K562 (cell line): ENCODE measurements around the gene OR2AT4. TPM values are rescaled to one million over a fixed set of nuclear protein-coding genes. Genes with fewer than 3 reads are reported as not detected.

ENCODE experiments used
- ATAC-seq: fragments of 200-7000 bp; cut with Tn5 transposase; 3 replicates; pipeline ENCODE4 v1.9.1; 2020; ENCODE audit warnings: moderate library complexity
- BruUV-seq: library from RNA; stranded (reverse); fragments of 400-500 nt; replicated peaks from 2 replicates; lab custom pipeline; 2021; lab: Mats Ljungman, UMichigan
- CTCF ChIA-PET: fragments of 300-600 bp; formaldehyde crosslinking; extraction: SDS; loops from one replicate; lab custom pipeline; 2021; ENCODE audit warnings: low intra/inter-chr PET ratio; lab: Yijun Ruan, JAX
- POLR2A ChIA-PET: fragments of 300-600, 350-650 bp; sonication (Branson Sonifier 250); formaldehyde crosslinking; extraction: SDS; loops from one replicate; lab custom pipeline; 2021; ENCODE audit warnings: antibody characterized with exemption, inconsistent platforms; lab: Yijun Ruan, JAX
- DNase-seq, 4 experiments: peaks; one replicate each; pipeline versions ENCODE4 v3.0.0 to v3.0.0-alpha.2; 2011 to 2018; ENCODE audit warnings: low spot score in 3 of 4, mixed read lengths in 3 of 4; ENCODE audit errors: extremely low read depth in 1 of 4
- FAIRE-seq: peaks from 2 replicates; lab custom pipeline; 2011; peaks lifted over from hg19 to GRCh38; lab: Jason Lieb, UNC
- H2AFZ ChIP-seq: 2 replicates; pipeline ENCODE4 v1.6.0; 2011; ENCODE audit warnings: low read depth, low read length, control low read depth, inconsistent platforms
- H3K27ac ChIP-seq: fragments of 200-600 bp; 3 replicates; pipeline ENCODE4 v1.8.0; 2011; ENCODE audit warnings: low read depth, mild to moderate bottlenecking, control low read depth, inconsistent platforms, low read length, moderate library complexity, mixed read lengths; ENCODE audit errors: extremely low read depth
- H3K27me3 ChIP-seq, 2 experiments: fragments of 300-600 bp in 1 of 2; 2 replicates in 1 of 2; 3 replicates in 1 of 2; pipeline versions ENCODE4 v1.6.0 to v1.8.0; 2011; ENCODE audit warnings: inconsistent platforms in 2 of 2, low read length in 2 of 2, mild to moderate bottlenecking in 1 of 2, mixed read lengths in 1 of 2, moderate library complexity in 1 of 2; ENCODE audit not compliant: control insufficient read depth in 2 of 2, insufficient read depth in 2 of 2
- H3K36me3 ChIP-seq: fragments of 300-600 bp; 3 replicates; pipeline ENCODE4 v1.8.0; 2011; ENCODE audit warnings: mild to moderate bottlenecking, low read length, inconsistent platforms; ENCODE audit not compliant: control insufficient read depth, insufficient read depth
- H3K4me1 ChIP-seq, 2 experiments: fragments of 200-600 bp in 1 of 2; replicated peaks in 1 of 2; 2 replicates in 1 of 2; 3 replicates in 1 of 2; pipeline versions ENCODE4 v1.5.1 to v1.8.0; 2011; ENCODE audit warnings: inconsistent platforms in 2 of 2, low read length in 2 of 2, mild to moderate bottlenecking in 1 of 2, mixed read lengths in 1 of 2, moderate library complexity in 1 of 2; ENCODE audit not compliant: control insufficient read depth in 2 of 2, insufficient read depth in 2 of 2
- H3K4me2 ChIP-seq: 2 replicates; pipeline ENCODE4 v1.6.1; 2011; ENCODE audit warnings: low read length, control low read depth, inconsistent platforms, mixed read lengths; ENCODE audit not compliant: insufficient read depth
- H3K4me3 ChIP-seq: fragments of 200-600 bp; sonication (generic), shearing (Covaris generic); 2 replicates; pipeline ENCODE4 v1.5.1; 2016; ENCODE audit warnings: control low read depth, inconsistent platforms
- H3K79me2 ChIP-seq: fragments of 200-600 bp; 3 replicates; pipeline ENCODE4 v1.8.0; 2011; ENCODE audit warnings: low read length, inconsistent platforms; ENCODE audit not compliant: control insufficient read depth, insufficient read depth
- H3K9ac ChIP-seq, 2 experiments: 2 replicates each; pipeline versions ENCODE4 v1.6.0 to v1.6.1; 2011; ENCODE audit warnings: low read depth in 2 of 2, low read length in 2 of 2, control low read depth in 1 of 2, inconsistent platforms in 1 of 2, mild to moderate bottlenecking in 1 of 2, mixed read lengths in 1 of 2; ENCODE audit not compliant: insufficient read depth in 1 of 2
- H3K9me1 ChIP-seq: one replicate; pipeline ENCODE4 v1.6.0; 2011; ENCODE audit warnings: inconsistent platforms, mild to moderate bottlenecking, low read length, moderate library complexity; ENCODE audit not compliant: control insufficient read depth, insufficient read depth
- H3K9me3 ChIP-seq: replicated peaks from 2 replicates; pipeline ENCODE4 v1.5.1; 2011; ENCODE audit warnings: low read depth, low read length, inconsistent platforms; ENCODE audit not compliant: control insufficient read depth, insufficient read depth
- H4K20me1 ChIP-seq: replicated peaks from 2 replicates; pipeline ENCODE4 v1.6.1; 2011; ENCODE audit warnings: low read length, inconsistent platforms, mixed read lengths; ENCODE audit not compliant: control insufficient read depth, insufficient read depth
- CHCHD3 ChIP-seq: fragments of 250-450 bp; sonication (Bioruptor Pico); IDR thresholded peaks from 2 replicates; pipeline ENCODE4 v2.1.2; 2022; ENCODE audit warnings: mild to moderate bottlenecking
- ELF2 ChIP-seq: fragments of 250-450 bp; sonication (Bioruptor Pico); IDR thresholded peaks from 2 replicates; pipeline ENCODE4 v1.5.0; 2021; ENCODE audit warnings: mild to moderate bottlenecking
- HDAC3 ChIP-seq: fragments of 450-650 bp; IDR thresholded peaks from 2 replicates; pipeline ENCODE4 v1.6.1; 2018; ENCODE audit warnings: borderline replicate concordance, mild to moderate bottlenecking, moderate library complexity; ENCODE audit not compliant: partially characterized antibody
- HSF4 ChIP-seq: fragments of 250-450 bp; sonication (Bioruptor Pico); IDR thresholded peaks from 2 replicates; pipeline ENCODE4 v2.1.2; 2022; ENCODE audit warnings: mild to moderate bottlenecking, moderate library complexity, borderline replicate concordance
- JUND ChIP-seq, 2 experiments: IDR thresholded peaks; 2 replicates in 1 of 2; 3 replicates in 1 of 2; pipeline ENCODE4 v1.6.1; 2011; ENCODE audit warnings: borderline replicate concordance in 2 of 2, low read depth in 2 of 2, low read length in 2 of 2, improper control_type of control experiment in 1 of 2, missing biosample characterization in 1 of 2, missing genetic modification characterization in 1 of 2, missing genetic modification reagents in 1 of 2
- LARP7 ChIP-seq: fragments of 450-650 bp; IDR thresholded peaks from 2 replicates; pipeline ENCODE4 v1.6.1; 2016
- MCM5 ChIP-seq: fragments of 450-650 bp; IDR thresholded peaks from 2 replicates; pipeline ENCODE4 v1.6.1; 2016; ENCODE audit warnings: low read depth
- MEIS2 ChIP-seq: fragments of 450-650 bp; IDR thresholded peaks from 2 replicates; pipeline ENCODE4 v1.6.1; 2014; ENCODE audit warnings: mild to moderate bottlenecking; ENCODE audit not compliant: partially characterized antibody
- NRF1 ChIP-seq, 2 experiments: fragments of 450-650 bp; IDR thresholded peaks in 1 of 2; conservative IDR thresholded peaks in 1 of 2; 2 replicates each; pipeline ENCODE4 v1.6.1; 2014; ENCODE audit warnings: mild to moderate bottlenecking in 2 of 2
- NUFIP1 ChIP-seq: fragments of 450-650 bp; IDR thresholded peaks from 2 replicates; pipeline ENCODE4 v1.6.1; 2018; ENCODE audit not compliant: partially characterized antibody
- PTTG1 ChIP-seq: fragments of 450-650 bp; IDR thresholded peaks from 2 replicates; pipeline ENCODE4 v1.6.1; 2016; ENCODE audit warnings: low read depth, mild to moderate bottlenecking, missing genetic modification characterization, missing compliant biosample characterization
- RBM14 ChIP-seq: fragments of 200-400 bp; formaldehyde crosslinking; IDR thresholded peaks from 2 replicates; pipeline ENCODE4 v1.6.1; 2018; ENCODE audit warnings: low read depth, mild to moderate bottlenecking, low read length, moderate library complexity, borderline replicate concordance; ENCODE audit not compliant: insufficient read depth
- RBM17 ChIP-seq: fragments of 200-400 bp; formaldehyde crosslinking; IDR thresholded peaks from 2 replicates; pipeline ENCODE4 v1.6.1; 2017; ENCODE audit warnings: low read depth, mild to moderate bottlenecking, low read length, borderline replicate concordance
- SMAD4 ChIP-seq: fragments of 250-450 bp; sonication (Bioruptor Pico); conservative IDR thresholded peaks from 2 replicates; pipeline ENCODE4 v1.8.0; 2021; ENCODE audit warnings: inconsistent platforms, mild to moderate bottlenecking, moderate library complexity
- STAG1 ChIP-seq: sonication (generic); formaldehyde crosslinking; IDR thresholded peaks from 2 replicates; pipeline ENCODE4 v1.5.0; 2020; ENCODE audit warnings: missing genetic modification reagents, borderline replicate concordance
- ZNF134 ChIP-seq: fragments of 250-450 bp; sonication (Bioruptor Pico); conservative IDR thresholded peaks from 2 replicates; pipeline ENCODE4 v1.4.0; 2020
- ZNF282 ChIP-seq: sonication (generic); formaldehyde crosslinking; IDR thresholded peaks from 2 replicates; pipeline ENCODE4 v1.8.1; 2023; ENCODE audit warnings: missing genetic modification reagents
- WGBS: fragments of 100-300 bp; shearing (Covaris generic); methylation state at CpG from one replicate; pipeline ENCODE4 v1.1.6; 2016; ENCODE audit warnings: low coverage, mixed read lengths; ENCODE audit not compliant: insufficient coverage; ENCODE audit errors: missing lambda C conversion rate; 5-methylcytosine and 5-hydroxymethylcytosine counted together
- in situ Hi-C: fragments of 300-500 bp; cut with MboI; formaldehyde crosslinking; loops from 4 replicates; pipeline ENCODE4 v1.15.0; 2018; ENCODE audit warnings: inconsistent platforms, mixed read lengths
- intact Hi-C: fragments of 100-400 bp; cut with micrococcal nuclease; formaldehyde crosslinking; loops from 2 replicates; pipeline ENCODE4 v1.14.2; 2022
- polyA plus RNA-seq, 8 experiments: library from polyadenylated mRNA; depleted of rRNA in 4 of 8; stranded (reverse) in 5 of 8; unstranded in 3 of 8; fragments of >200 nt; fragmentation: Nextera tagmentation in 2 of 8; fragmentation: Illumina TruSeq in 1 of 8; extraction: Ambion mirVana in 2 of 8; extraction: Trizol in 1 of 8; gene quantifications; 2 replicates each; pipeline versions ENCODE4 v1.2.1 to v1.2.3, GENCODE V29; 2011 to 2014; ENCODE audit warnings: inconsistent platforms in 1 of 8, missing spikeins in 1 of 8
- total RNA-seq, 7 experiments: library from RNA; depleted of rRNA in 6 of 7; stranded (reverse); fragments of >200 nt in 6 of 7; fragmentation: Illumina TruSeq in 2 of 7; extraction: Trizol in 2 of 7; gene quantifications; 2 replicates each; pipeline versions ENCODE4 v1.2.1 to v1.2.3, GENCODE V29; 2011 to 2021; ENCODE audit warnings: low replicate concordance in 1 of 7
- TF ChIP-seq, protein P1 (sequence below), 2 experiments: fragments of 450-650 bp in 1 of 2; sonication (generic) in 1 of 2; formaldehyde crosslinking in 1 of 2; IDR thresholded peaks in 1 of 2; conservative IDR thresholded peaks in 1 of 2; 2 replicates each; pipeline versions ENCODE4 v1.6.1 to v1.8.1; 2016 to 2023; ENCODE audit warnings: mild to moderate bottlenecking in 2 of 2, moderate library complexity in 2 of 2, inconsistent platforms in 1 of 2, missing genetic modification reagents in 1 of 2
- TF ChIP-seq, protein P2 (sequence below), 2 experiments: IDR thresholded peaks; 2 replicates each; pipeline ENCODE4 v1.6.1; 2011; ENCODE audit warnings: borderline replicate concordance in 1 of 2, control low read depth in 1 of 2, low read depth in 1 of 2, low read length in 1 of 2, mild to moderate bottlenecking in 1 of 2, mixed read lengths in 1 of 2, moderate library complexity in 1 of 2; ENCODE audit not compliant: insufficient read depth in 1 of 2, insufficient read length in 1 of 2, poor library complexity in 1 of 2, severe bottlenecking in 1 of 2; ENCODE audit errors: extremely low read depth in 1 of 2
- TF ChIP-seq, protein P3 (sequence below): fragments of 450-650 bp; IDR thresholded peaks from 2 replicates; pipeline ENCODE4 v1.6.1; 2016

The OR2AT4 gene
- total and polyA plus RNA-seq, 9 of the 15 experiments (the other 6 are each of a cell fraction or from before 2014, with no cell fraction given) = 0.86 to 3.1 (median 2.0) TPM

DNA sequence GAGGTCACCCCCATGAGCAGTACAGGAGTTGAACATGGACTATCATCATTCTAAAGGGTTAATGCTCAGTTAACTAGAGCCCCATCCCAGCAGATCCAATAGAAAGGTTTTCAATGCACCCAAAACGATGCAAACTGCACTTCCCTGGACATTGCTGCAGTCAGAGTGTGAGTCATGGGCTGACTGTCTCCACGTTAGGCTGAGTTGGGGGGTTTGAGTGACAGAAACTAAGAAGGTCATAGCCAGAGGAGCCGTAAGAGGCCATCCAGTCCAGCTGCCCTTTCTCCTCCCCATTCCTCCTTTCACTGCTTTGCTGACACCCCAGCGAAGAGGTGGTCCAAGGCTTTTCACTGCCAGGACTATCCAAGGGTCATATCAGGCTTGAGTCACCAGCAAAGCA is 10.5 kb upstream of the OR2AT4 start:
- CTCF ChIA-PET = no interaction called here
- DNase-seq (peak in 1 of 4 experiments; percentile 64), ATAC-seq (peak; percentile 18; the same call in 1 of the 3 replicates), FAIRE-seq (peak; percentile 75)
- Histone ChIP-seq H3K9ac (no peak overlapping the region), H3K9me3 (peaks cover 9% of the 10 kb centered on the region), H2AFZ (peak overlapping the region; percentile 28; the same call in 1 of the 2 replicates), H3K27me3 (no peaks in the 10 kb centered on the region), H3K36me3 (peaks cover 10% of the 10 kb centered on the region; the same call in 2 of the 3 replicates), H4K20me1 (no peaks in the 10 kb centered on the region), H3K4me2 (no peak overlapping the region), H3K79me2 (peaks cover 37% of the 10 kb centered on the region), H3K9me1 (no peaks in the 10 kb centered on the region), H3K4me3 (no peak overlapping the region), H3K4me1 (peaks cover 17 to 22% of the 10 kb centered on the region in 2 experiments; a peak in 4 of 5 replicates), H3K27ac (peak overlapping the region; percentile 38; the same call in 2 of the 3 replicates)
- POLR2A ChIA-PET = no interaction called here
- intact Hi-C loops = loop anchor here (5.0 kb wide), 1 partner anchor 35 kb away; no protein-coding TSS in a partner anchor
- in situ Hi-C loops = no loop called here
- BruUV-seq = no TSS peak
- 30% methylated on average over 4 of the region's 4 CpGs for WGBS
- TF ChIP-seq NRF1 (conservative IDR thresholded peaks at IDR 0.05 in 1 of 2, IDR thresholded peaks at IDR 0.05 in 1 of 2) (0 out of 4 replicates have a peak, but pooled peaks of 1 of the 2 experiments have one; percentile 29), ELF2 (no peak), LARP7 (no peak), CHCHD3 (CRISPR knock-in tag) (no peak), NUFIP1 (no peak), ZNF282 (CRISPR knock-in tag) (no peak), RBM14 (no peak), HDAC3 (no peak), HSF4 (no peak), JUND (IDR thresholded peaks at IDR 0.05; ENCODE audit: borderline replicate concordance, low read depth, low read length) (peak; percentile 51), JUND (tag; IDR thresholded peaks at IDR 0.05; ENCODE audit: borderline replicate concordance, low read depth, low read length) (peak; percentile 17; the same call in 1 of the 3 replicates), PTTG1 (tag) (no peak), MCM5 (no peak), STAG1 (CRISPR knock-in tag) (no peak), MEIS2 (peak; percentile 62), ZNF134 (CRISPR knock-in tag) (no peak), RBM17 (no peak), SMAD4 (no peak)
- TF ChIP-seq, protein P1, sequence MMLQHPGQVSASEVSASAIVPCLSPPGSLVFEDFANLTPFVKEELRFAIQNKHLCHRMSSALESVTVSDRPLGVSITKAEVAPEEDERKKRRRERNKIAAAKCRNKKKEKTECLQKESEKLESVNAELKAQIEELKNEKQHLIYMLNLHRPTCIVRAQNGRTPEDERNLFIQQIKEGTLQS (IDR thresholded peaks at IDR 0.05) = peak; percentile 66
- TF ChIP-seq, protein P1 (CRISPR knock-in tag; conservative IDR thresholded peaks at IDR 0.05) = no peak
- TF ChIP-seq, protein P2, sequence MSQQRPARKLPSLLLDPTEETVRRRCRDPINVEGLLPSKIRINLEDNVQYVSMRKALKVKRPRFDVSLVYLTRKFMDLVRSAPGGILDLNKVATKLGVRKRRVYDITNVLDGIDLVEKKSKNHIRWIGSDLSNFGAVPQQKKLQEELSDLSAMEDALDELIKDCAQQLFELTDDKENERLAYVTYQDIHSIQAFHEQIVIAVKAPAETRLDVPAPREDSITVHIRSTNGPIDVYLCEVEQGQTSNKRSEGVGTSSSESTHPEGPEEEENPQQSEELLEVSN (IDR thresholded peaks at IDR 0.05; ENCODE audit: borderline replicate concordance in 1 of 2, extremely low read depth in 1 of 2, insufficient read depth in 1 of 2, insufficient read length in 1 of 2, low read depth in 1 of 2, low read length in 1 of 2, poor library complexity in 1 of 2, severe bottlenecking in 1 of 2) = no peak
- TF ChIP-seq, protein P3, sequence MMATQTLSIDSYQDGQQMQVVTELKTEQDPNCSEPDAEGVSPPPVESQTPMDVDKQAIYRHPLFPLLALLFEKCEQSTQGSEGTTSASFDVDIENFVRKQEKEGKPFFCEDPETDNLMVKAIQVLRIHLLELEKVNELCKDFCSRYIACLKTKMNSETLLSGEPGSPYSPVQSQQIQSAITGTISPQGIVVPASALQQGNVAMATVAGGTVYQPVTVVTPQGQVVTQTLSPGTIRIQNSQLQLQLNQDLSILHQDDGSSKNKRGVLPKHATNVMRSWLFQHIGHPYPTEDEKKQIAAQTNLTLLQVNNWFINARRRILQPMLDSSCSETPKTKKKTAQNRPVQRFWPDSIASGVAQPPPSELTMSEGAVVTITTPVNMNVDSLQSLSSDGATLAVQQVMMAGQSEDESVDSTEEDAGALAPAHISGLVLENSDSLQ = peak; percentile 90
